PC-9 (cell line): ENCODE measurements around the gene PHF20. TPM values are rescaled to one million over a fixed set of nuclear protein-coding genes. Genes with fewer than 3 reads are reported as not detected.

Experiments used
- BruUV-seq: library from RNA; stranded (reverse); fragments of 400-500 nt; replicated peaks from 2 replicates; lab custom pipeline; 2021; lab: Mats Ljungman, UMichigan
- CTCF ChIA-PET: fragments of 300-600 bp; sonication (Branson Sonifier 250); formaldehyde crosslinking; loops from one replicate; lab custom pipeline; 2022; ENCODE audit warnings: antibody characterized with exemption; lab: Charles Lee
- POLR2A ChIA-PET: fragments of 300-600 bp; sonication (Branson Sonifier 250); formaldehyde crosslinking; loops from one replicate; lab custom pipeline; 2022; ENCODE audit warnings: antibody characterized with exemption; ENCODE audit not compliant: unreplicated experiment; lab: Charles Lee
- DNase-seq, 2 experiments: peaks; one replicate each; pipeline versions ENCODE4 v3.0.0 to v3.0.0-alpha.2; 2015 to 2022; ENCODE audit warnings: mixed read lengths in 1 of 2
- H2AFZ ChIP-seq: fragments of 200-600 bp; sonication (generic); 2 replicates; pipeline ENCODE4 v1.8.1; 2017; ENCODE audit warnings: antibody characterized with exemption
- H3F3A ChIP-seq: fragments of 200-600 bp; sonication (generic); 2 replicates; pipeline ENCODE4 v1.8.1; 2017; ENCODE audit warnings: antibody characterized with exemption, mild to moderate bottlenecking, low read depth; ENCODE audit not compliant: insufficient read depth
- H3K27ac ChIP-seq: fragments of 200-600 bp; sonication (generic); 2 replicates; pipeline ENCODE4 v1.6.1; 2016; ENCODE audit warnings: mixed run types
- H3K27me3 ChIP-seq: fragments of 200-600 bp; sonication (generic); 2 replicates; pipeline ENCODE4 v1.6.1; 2016; ENCODE audit warnings: low read depth, mixed run types; ENCODE audit not compliant: insufficient read depth
- H3K36me3 ChIP-seq: fragments of 200-600 bp; sonication (generic); 2 replicates; pipeline ENCODE4 v1.6.1; 2016; ENCODE audit warnings: low read depth, mixed run types
- H3K4me1 ChIP-seq: fragments of 200-600 bp; sonication (generic); replicated peaks from 2 replicates; pipeline ENCODE4 v1.6.1; 2016; ENCODE audit warnings: mixed run types; ENCODE audit not compliant: insufficient read depth
- H3K4me2 ChIP-seq: fragments of 200-600 bp; sonication (generic); 2 replicates; pipeline ENCODE4 v1.6.1; 2017; ENCODE audit warnings: mixed run types
- H3K4me3 ChIP-seq: fragments of 200-600 bp; sonication (generic); 2 replicates; pipeline ENCODE4 v1.6.1; 2016; ENCODE audit warnings: mixed run types
- H3K79me2 ChIP-seq: fragments of 200-600 bp; sonication (generic); 2 replicates; pipeline ENCODE4 v1.6.1; 2017; ENCODE audit warnings: low read depth, mixed run types
- H3K9me2 ChIP-seq: fragments of 200-600 bp; sonication (generic); 2 replicates; pipeline ENCODE4 v1.8.1; 2017; ENCODE audit warnings: mild to moderate bottlenecking; ENCODE audit not compliant: insufficient read depth
- H3K9me3 ChIP-seq: fragments of 200-600 bp; sonication (generic); 2 replicates; pipeline ENCODE4 v1.8.1; 2016; ENCODE audit warnings: low read depth; ENCODE audit not compliant: insufficient read depth
- H4K20me1 ChIP-seq: fragments of 200-600 bp; sonication (generic); 2 replicates; pipeline ENCODE4 v1.8.1; 2017; ENCODE audit not compliant: insufficient read depth
- CTCF ChIP-seq: fragments of 200-600 bp; sonication (generic); conservative IDR thresholded peaks from 2 replicates; pipeline ENCODE4 v1.6.1; 2017; ENCODE audit warnings: mixed run types, antibody characterized with exemption, mild to moderate bottlenecking, moderate library complexity
- EZH2 ChIP-seq: fragments of 200-600 bp; sonication (generic); IDR thresholded peaks from 2 replicates; pipeline ENCODE4 v1.8.0; 2017; ENCODE audit warnings: antibody characterized with exemption, low read depth
- intact Hi-C: fragments of 100-400 bp; cut with micrococcal nuclease; formaldehyde crosslinking; loops from one replicate; pipeline ENCODE4 v1.10.0; 2022; ENCODE audit not compliant: unreplicated experiment
- total RNA-seq: library from RNA; stranded (reverse); gene quantifications from 2 replicates; pipeline ENCODE4 v1.2.3, GENCODE V29; 2021

PHF20 gene
- total RNA-seq, 1 experiment from 2014 or later: 59.8 TPM

GRCh38 chr20:35724321-35725230, 47.2 kb upstream of the PHF20 start:
- peaks cover 97% of the 10 kb centered on the region for H4K20me1 ChIP-seq
- no peak overlapping the region for H3K4me2 ChIP-seq
- TF ChIP-seq EZH2: no peak
- TF ChIP-seq CTCF: no peak
- no peaks in the 10 kb centered on the region for H3K9me3 ChIP-seq
- peaks cover 75% of the 10 kb centered on the region for H3K36me3 ChIP-seq
- H3K4me3 ChIP-seq: no peak overlapping the region
- no peak overlapping the region for H2AFZ ChIP-seq
- ChIA-PET POLR2A (interaction anchor here (0.7 kb wide), 1 partner anchor 211 kb away, joined by 14 read pairs; no protein-coding TSS in a partner anchor), CTCF (no interaction called here)
- intact Hi-C loops: no loop called here
- H3F3A ChIP-seq: peaks cover 88% of the 10 kb centered on the region
- no peaks in the 10 kb centered on the region for H3K27me3 ChIP-seq
- no TSS peak for BruUV-seq
- H3K4me1 ChIP-seq: no peaks in the 10 kb centered on the region
- H3K79me2 ChIP-seq: peaks cover 95% of the 10 kb centered on the region
- no peak overlapping the region for H3K27ac ChIP-seq
- no peak for DNase-seq
- H3K9me2 ChIP-seq: no peaks in the 10 kb centered on the region

GRCh38 chr20:35726842-35727711, 44.7 kb upstream of the PHF20 start:
- ChIA-PET CTCF (no interaction called here), POLR2A (no interaction called here)
- peaks cover 75% of the 10 kb centered on the region for H3K36me3 ChIP-seq
- peaks cover 95% of the 10 kb centered on the region for H3K79me2 ChIP-seq
- TF ChIP-seq EZH2 (no peak), CTCF (no peak)
- no peak for DNase-seq
- H3K9me2 ChIP-seq: no peaks in the 10 kb centered on the region
- no peaks in the 10 kb centered on the region for H3K27me3 ChIP-seq
- H2AFZ ChIP-seq: no peak overlapping the region
- intact Hi-C loops: no loop called here
- peaks cover 89% of the 10 kb centered on the region for H3F3A ChIP-seq
- H3K4me1 ChIP-seq: 0 out of 2 replicates have a peak, but pooled peaks cover 4% of the 10 kb centered on the region
- no TSS peak for BruUV-seq
- no peak overlapping the region for H3K4me2 ChIP-seq
- no peaks in the 10 kb centered on the region for H3K9me3 ChIP-seq
- peaks cover 97% of the 10 kb centered on the region for H4K20me1 ChIP-seq
- no peak overlapping the region for H3K4me3 ChIP-seq
- H3K27ac ChIP-seq: no peak overlapping the region

- intact Hi-C loops: no loop called here
- DNase-seq: no peak
- H3K9me3 ChIP-seq: no peaks in the 10 kb centered on the region
- BruUV-seq: no TSS peak
- H3K4me1 ChIP-seq: 0 out of 2 replicates have a peak, but pooled peaks cover 4% of the 10 kb centered on the region
- peaks cover 82% of the 10 kb centered on the region for H3F3A ChIP-seq
- no peak overlapping the region for H2AFZ ChIP-seq
- H3K27ac ChIP-seq: no peak overlapping the region
- no peak for TF ChIP-seq CTCF
- no peak for TF ChIP-seq EZH2
- POLR2A ChIA-PET: interaction anchor here (0.7 kb wide), 1 partner anchor 190 kb away, joined by 4 read pairs; no protein-coding TSS in a partner anchor
- peaks cover 98% of the 10 kb centered on the region for H4K20me1 ChIP-seq
- CTCF ChIA-PET: interaction anchor here (0.5 to 0.7 kb wide), 2 partner anchors 35 to 156 kb away, joined by 4 read pairs; no protein-coding TSS in a partner anchor
- no peak overlapping the region for H3K4me3 ChIP-seq
- no peak overlapping the region for H3K4me2 ChIP-seq
- no peaks in the 10 kb centered on the region for H3K27me3 ChIP-seq
- H3K9me2 ChIP-seq: no peaks in the 10 kb centered on the region
- peaks cover 97% of the 10 kb centered on the region for H3K79me2 ChIP-seq
- peaks cover 86% of the 10 kb centered on the region for H3K36me3 ChIP-seq
Observed at GRCh38 chr20:35729283-35729807, 42.5 kb upstream of the PHF20 start.
